AG10803 (cell line): ENCODE results near the gene SLC6A13.

Source experiments
- DNase-seq: peaks from one replicate; pipeline ENCODE4 v3.0.0; 2010; ENCODE audit warnings: low read depth
- H3K4me3 ChIP-seq: 2 replicates; pipeline ENCODE4 v1.5.1; 2011; ENCODE audit warnings: mild to moderate bottlenecking, low read length, control low read depth
- TF ChIP-seq, protein P1 (sequence below): conservative IDR thresholded peaks from 2 replicates; pipeline ENCODE4 v1.5.1; 2011; ENCODE audit warnings: mild to moderate bottlenecking, low read length, control low read depth, inconsistent platforms

The SLC6A13 gene

DNA sequence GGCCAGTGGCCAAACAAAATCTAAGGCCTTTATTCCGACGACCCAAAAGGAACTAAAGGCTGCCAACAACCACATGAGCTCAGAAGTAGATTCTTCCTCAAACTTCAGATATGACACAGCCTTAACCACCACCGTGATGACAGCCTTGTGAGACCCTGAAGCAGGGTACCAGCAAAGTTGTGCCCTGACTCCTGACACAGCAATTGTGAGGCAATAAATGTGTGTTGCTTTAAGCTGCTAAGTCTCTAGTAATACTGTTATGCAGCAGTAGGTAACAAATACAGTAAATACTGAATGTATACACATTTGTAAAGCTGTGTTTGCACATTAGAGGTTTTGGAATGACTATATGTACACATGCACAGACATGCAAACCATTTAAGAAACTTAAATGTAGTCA is 10.7 kb upstream of the SLC6A13 start:
- TF ChIP-seq, protein P1, sequence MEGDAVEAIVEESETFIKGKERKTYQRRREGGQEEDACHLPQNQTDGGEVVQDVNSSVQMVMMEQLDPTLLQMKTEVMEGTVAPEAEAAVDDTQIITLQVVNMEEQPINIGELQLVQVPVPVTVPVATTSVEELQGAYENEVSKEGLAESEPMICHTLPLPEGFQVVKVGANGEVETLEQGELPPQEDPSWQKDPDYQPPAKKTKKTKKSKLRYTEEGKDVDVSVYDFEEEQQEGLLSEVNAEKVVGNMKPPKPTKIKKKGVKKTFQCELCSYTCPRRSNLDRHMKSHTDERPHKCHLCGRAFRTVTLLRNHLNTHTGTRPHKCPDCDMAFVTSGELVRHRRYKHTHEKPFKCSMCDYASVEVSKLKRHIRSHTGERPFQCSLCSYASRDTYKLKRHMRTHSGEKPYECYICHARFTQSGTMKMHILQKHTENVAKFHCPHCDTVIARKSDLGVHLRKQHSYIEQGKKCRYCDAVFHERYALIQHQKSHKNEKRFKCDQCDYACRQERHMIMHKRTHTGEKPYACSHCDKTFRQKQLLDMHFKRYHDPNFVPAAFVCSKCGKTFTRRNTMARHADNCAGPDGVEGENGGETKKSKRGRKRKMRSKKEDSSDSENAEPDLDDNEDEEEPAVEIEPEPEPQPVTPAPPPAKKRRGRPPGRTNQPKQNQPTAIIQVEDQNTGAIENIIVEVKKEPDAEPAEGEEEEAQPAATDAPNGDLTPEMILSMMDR = no peak
- H3K4me3 ChIP-seq = no peak overlapping the region
- DNase-seq = no peak

DNA sequence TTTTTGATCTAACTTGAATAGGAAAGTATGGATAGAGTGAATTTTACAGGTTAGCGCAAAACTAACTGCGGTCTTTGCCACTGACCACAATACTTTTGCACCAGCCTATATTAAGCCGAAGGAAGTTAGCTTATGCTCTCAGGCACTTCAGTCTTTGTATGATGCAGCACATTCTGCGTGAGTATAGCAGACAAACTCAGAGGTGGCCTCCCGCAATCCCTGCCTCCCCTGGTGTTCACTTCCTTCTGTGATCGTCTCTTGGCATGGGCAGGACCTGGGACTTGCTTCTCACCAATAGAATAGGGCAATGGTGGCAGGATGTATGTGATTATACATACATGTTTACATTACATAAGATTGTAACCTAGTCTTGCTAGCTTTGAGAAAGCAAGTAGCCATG is 10.3 kb upstream of the SLC6A13 start:
- TF ChIP-seq, protein P1 = no peak
- DNase-seq = no peak

DNA sequence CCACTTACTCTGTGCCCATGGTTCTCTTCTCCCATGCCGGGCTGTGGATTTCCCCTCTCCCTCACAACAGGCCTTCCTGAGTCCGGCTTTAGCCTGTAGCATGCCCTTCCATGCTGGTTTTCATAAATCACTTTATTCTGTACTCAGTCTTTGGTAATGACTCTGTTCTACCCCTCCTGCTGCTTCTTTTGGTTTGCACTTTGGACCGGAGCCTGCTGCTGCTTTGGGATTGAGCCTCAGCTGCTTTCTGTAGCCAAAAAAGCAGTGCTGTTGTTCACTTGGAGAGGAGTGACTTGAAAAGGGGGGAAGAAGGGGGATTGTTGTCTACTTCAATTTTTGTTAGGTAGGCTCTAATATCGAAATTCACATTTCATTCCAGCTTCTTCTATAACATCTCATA is 8.5 kb upstream of the SLC6A13 start:
- no peak overlapping the region for H3K4me3 ChIP-seq
- TF ChIP-seq, protein P1 = no peak
- DNase-seq = no peak

More for the DNA sequence above, 10.3 kb upstream of the SLC6A13 start:
- no peak overlapping the region for H3K4me3 ChIP-seq

DNA sequence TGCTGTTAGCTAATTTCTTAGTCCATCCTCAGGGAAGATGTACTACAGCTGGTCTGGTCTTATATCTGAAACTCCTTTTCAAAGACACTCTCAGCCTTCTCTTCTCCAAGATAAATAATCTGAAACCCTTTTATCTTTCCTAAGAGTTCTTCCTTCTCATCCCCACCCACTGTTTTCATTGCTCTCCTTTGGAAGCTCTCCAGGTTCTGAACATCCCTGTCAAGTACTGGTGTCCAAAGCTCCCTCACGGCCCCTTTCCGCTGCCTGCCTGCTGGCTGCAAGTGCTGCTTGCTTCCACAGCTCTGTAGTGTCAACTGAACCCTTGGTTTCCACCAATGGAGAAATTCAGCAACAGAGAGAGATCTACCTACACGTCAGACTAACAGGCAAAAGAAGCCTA is 6.6 kb upstream of the SLC6A13 start:
- DNase-seq = no peak
- no peak overlapping the region for H3K4me3 ChIP-seq
- TF ChIP-seq, protein P1 = no peak

DNA sequence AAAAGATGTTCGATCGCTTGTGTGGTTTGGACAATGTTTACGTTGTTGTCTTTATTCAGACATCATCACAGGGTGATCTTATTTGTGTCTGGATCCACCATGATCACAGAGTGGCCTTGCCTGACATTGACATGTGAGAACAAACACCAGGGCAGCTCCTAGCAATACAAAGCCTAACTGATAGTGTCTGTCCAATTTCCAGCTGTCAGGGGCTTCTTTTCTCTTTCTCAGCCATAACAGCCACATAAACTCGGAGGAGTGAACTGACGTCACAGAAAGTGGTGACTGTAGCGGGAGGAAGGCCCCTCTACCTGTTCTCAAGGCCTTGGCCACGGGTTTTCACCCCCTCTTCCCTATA is 5.8 kb upstream of the SLC6A13 start:
- DNase-seq = no peak
- TF ChIP-seq, protein P1 = no peak
- H3K4me3 ChIP-seq = no peak overlapping the region

DNA sequence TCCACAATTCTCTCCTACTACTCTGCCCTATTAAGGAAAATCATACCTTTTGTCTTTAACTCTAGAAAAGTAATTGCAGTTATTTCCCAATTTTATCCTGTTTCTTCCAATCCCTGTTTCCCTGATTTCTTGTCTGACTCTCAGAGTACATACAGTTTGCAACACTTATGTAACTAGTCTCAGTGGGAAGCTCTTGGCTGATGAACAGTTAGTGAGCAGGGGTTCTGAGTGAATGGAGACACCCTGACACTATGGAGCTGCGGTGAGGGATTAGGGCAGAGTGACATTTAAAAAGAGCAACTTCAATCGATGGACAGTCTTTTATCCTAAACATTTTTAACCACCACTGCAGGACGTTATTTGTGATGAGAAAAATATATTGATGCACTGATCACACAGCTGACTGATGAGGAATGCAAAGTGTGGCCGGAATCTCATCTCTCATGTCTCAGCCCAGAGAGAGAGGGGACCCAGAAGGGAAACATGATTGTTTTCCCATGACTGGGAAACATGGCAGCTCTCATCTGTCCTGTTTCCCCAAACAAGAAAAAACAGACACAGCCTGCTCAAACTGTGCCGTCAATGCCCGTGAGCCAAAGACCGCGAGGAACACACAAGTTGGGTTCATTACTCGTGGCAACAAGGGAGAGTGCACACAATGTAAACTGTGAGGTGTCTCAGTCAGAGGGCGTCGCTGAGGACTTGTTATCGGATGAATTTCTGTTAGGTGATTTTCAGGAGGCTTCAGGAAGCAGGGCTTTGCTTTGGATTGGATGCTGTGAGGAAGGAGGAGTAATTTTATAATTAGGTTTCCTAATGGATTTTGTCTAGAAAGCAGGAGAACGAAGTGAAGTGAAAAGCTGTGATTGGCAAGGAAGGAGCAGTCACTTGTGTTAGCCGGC is 5.2 kb upstream of the SLC6A13 start:
- no peak for DNase-seq
- no peak overlapping the region for H3K4me3 ChIP-seq
- TF ChIP-seq, protein P1 = no peak

DNA sequence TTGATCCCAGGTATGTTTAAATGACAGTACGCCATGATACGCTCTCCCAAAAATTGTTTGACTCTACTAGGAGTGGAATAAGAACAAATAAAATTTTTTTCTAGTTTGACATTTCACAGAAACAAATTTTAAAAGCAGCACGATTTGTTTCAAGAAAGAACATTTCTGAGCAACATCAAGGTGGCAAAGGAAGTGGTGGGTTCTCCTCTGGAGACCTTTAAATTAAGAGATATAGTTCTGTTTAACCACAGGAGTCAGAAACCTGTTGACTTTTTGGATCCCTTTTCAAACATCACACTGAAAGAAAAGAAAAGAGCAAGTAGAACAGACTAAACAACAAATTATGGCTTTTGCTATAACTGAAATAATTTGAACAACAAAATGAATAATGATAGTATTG is 2.5 kb upstream of the SLC6A13 start:
- no peak for DNase-seq
- TF ChIP-seq, protein P1 = no peak
- no peak overlapping the region for H3K4me3 ChIP-seq
